ENCODE measurements around the gene ZNF385A.
A peak's percentile ranks its signal among the peaks of the same experiment; 100 is the strongest.

ZNF385A gene

GRCh38 chr12:54392485-54393206 is 8.1 kb upstream of the ZNF385A start:
- Mint-ChIP-seq H3K27ac (no peak overlapping the region), H3K4me1 (peaks cover 72% of the 10 kb centered on the region), H3K36me3 (ENCODE audit: low read depth) (peaks cover 27% of the 10 kb centered on the region), H3K4me3 (peak overlapping the region; percentile 63), H3K27me3 (ENCODE audit: low read depth, poor library complexity) (peaks cover 3% of the 10 kb centered on the region), H3K9me3 (no peaks in the 10 kb centered on the region)
- no peak for DNase-seq
- no peak for TF ChIP-seq CTCF (IDR thresholded peaks at IDR 0.05)

GRCh38 chr12:54390668-54391551 is 6.4 kb upstream of the ZNF385A start:
- Mint-ChIP-seq H3K4me3 (peak overlapping the region; percentile 88), H3K27ac (no peak overlapping the region), H3K36me3 (ENCODE audit: low read depth) (peaks cover 14% of the 10 kb centered on the region), H3K9me3 (no peaks in the 10 kb centered on the region), H3K4me1 (peaks cover 88% of the 10 kb centered on the region), H3K27me3 (ENCODE audit: low read depth, poor library complexity) (peaks cover 3% of the 10 kb centered on the region)
- DNase-seq, result peak; percentile 83
- TF ChIP-seq CTCF (IDR thresholded peaks at IDR 0.05), result no peak

- peaks cover 3% of the 10 kb centered on the region for H3K27me3 Mint-ChIP-seq (ENCODE audit: low read depth, poor library complexity)
- H3K4me1 Mint-ChIP-seq, result peaks cover 90% of the 10 kb centered on the region
- no peak for DNase-seq
- no peaks in the 10 kb centered on the region for H3K9me3 Mint-ChIP-seq
- peak overlapping the region; percentile 7 for H3K27ac Mint-ChIP-seq
- TF ChIP-seq CTCF (IDR thresholded peaks at IDR 0.05), result no peak
- peak overlapping the region; percentile 88 for H3K4me3 Mint-ChIP-seq
- peaks cover 10% of the 10 kb centered on the region for H3K36me3 Mint-ChIP-seq (ENCODE audit: low read depth)
Observed at GRCh38 chr12:54390176-54390667, 5.7 kb upstream of the ZNF385A start.

- DNase-seq, result no peak
- Mint-ChIP-seq H3K4me1 (peaks cover 90% of the 10 kb centered on the region), H3K9me3 (no peaks in the 10 kb centered on the region), H3K36me3 (ENCODE audit: low read depth) (peaks cover 4% of the 10 kb centered on the region), H3K4me3 (peak overlapping the region; percentile 88), H3K27me3 (ENCODE audit: low read depth, poor library complexity) (peaks cover 3% of the 10 kb centered on the region), H3K27ac (peak overlapping the region; percentile 7)
- TF ChIP-seq CTCF (IDR thresholded peaks at IDR 0.05), result no peak
Observed at GRCh38 chr12:54389607-54390175, 5.2 kb upstream of the ZNF385A start.

GRCh38 chr12:54389134-54389508 is 4.6 kb upstream of the ZNF385A start:
- peak overlapping the region; percentile 88 for H3K4me3 Mint-ChIP-seq
- H3K36me3 Mint-ChIP-seq (ENCODE audit: low read depth), result no peaks in the 10 kb centered on the region
- no peak for DNase-seq
- H3K4me1 Mint-ChIP-seq, result peaks cover 90% of the 10 kb centered on the region
- H3K9me3 Mint-ChIP-seq, result no peaks in the 10 kb centered on the region
- peaks cover 3% of the 10 kb centered on the region for H3K27me3 Mint-ChIP-seq (ENCODE audit: low read depth, poor library complexity)
- no peak for TF ChIP-seq CTCF (IDR thresholded peaks at IDR 0.05)
- no peak overlapping the region for H3K27ac Mint-ChIP-seq
